Hindlimb muscle (tissue), 1 donor: Measurements from ENCODE around the gene DOCK9. TPM values are rescaled to one million over a fixed set of nuclear protein-coding genes. Genes with fewer than 3 reads are reported as not detected.
"Not testable (repeated sequence)": the region's sequence is repeated elsewhere in the genome, so short reads cannot be mapped to it uniquely, and the experiment has no call there.

Experiments used
- DNase-seq: peaks from one replicate; pipeline ENCODE4 v3.0.0-alpha.2; 2013
- polyA plus RNA-seq: library from polyadenylated mRNA; unstranded; fragments of 120-200 nt; gene quantifications from one replicate; pipeline ENCODE4 v1.2.1, GENCODE V29; 2013; ENCODE audit not compliant: insufficient read length

Gene DOCK9
- polyA plus RNA-seq, 1 donor: 97.1 TPM

- no peak for DNase-seq
Measured at GRCh38 chr13:98819382-98820010, 158.4 kb downstream of the DOCK9 start.

- no peak for DNase-seq
Measured at GRCh38 chr13:98816406-98816805, 161.5 kb downstream of the DOCK9 start.

- no peak for DNase-seq
Measured at GRCh38 chr13:98813993-98814392, 163.9 kb downstream of the DOCK9 start.

- DNase-seq: not testable (repeated sequence)
Measured at GRCh38 chr13:98812186-98812790, 165.6 kb downstream of the DOCK9 start.

GRCh38 chr13:98810746-98811145 lies 167.1 kb downstream of the DOCK9 start:
- DNase-seq: no peak

GRCh38 chr13:98809345-98809777 lies 168.5 kb downstream of the DOCK9 start:
- DNase-seq: no peak

- no peak for DNase-seq
Measured at GRCh38 chr13:98807774-98808173, 170.1 kb downstream of the DOCK9 start.

- no peak for DNase-seq
Measured at GRCh38 chr13:98804336-98804855, 173.5 kb downstream of the DOCK9 start.

GRCh38 chr13:98803921-98804320 lies 173.9 kb downstream of the DOCK9 start:
- no peak for DNase-seq

- no peak for DNase-seq
Measured at GRCh38 chr13:98803111-98803561, 174.7 kb downstream of the DOCK9 start.

- no peak for DNase-seq
Measured at GRCh38 chr13:98802559-98802958, 175.3 kb downstream of the DOCK9 start.

- no peak for DNase-seq
Measured at GRCh38 chr13:98801626-98802418, 176.0 kb downstream of the DOCK9 start.

GRCh38 chr13:98800078-98800477 lies 177.8 kb downstream of the DOCK9 start:
- DNase-seq: no peak

- DNase-seq: peak; percentile 29
Measured at GRCh38 chr13:98798849-98799645, 178.8 kb downstream of the DOCK9 start.

- no peak for DNase-seq
Measured at GRCh38 chr13:98797456-98797855, 180.4 kb downstream of the DOCK9 start.

- no peak for DNase-seq
Measured at GRCh38 chr13:98796798-98797197, 181.1 kb downstream of the DOCK9 start.

- no peak for DNase-seq
Measured at GRCh38 chr13:98796191-98796590, 181.7 kb downstream of the DOCK9 start.

- DNase-seq: no peak
Measured at GRCh38 chr13:98795220-98795619, 182.6 kb downstream of the DOCK9 start.

GRCh38 chr13:98794498-98794897 lies 183.4 kb downstream of the DOCK9 start:
- DNase-seq: no peak

- DNase-seq: no peak
Measured at GRCh38 chr13:98792785-98793495, 184.9 kb downstream of the DOCK9 start.

- no peak for DNase-seq
Measured at GRCh38 chr13:98792321-98792720, 185.5 kb downstream of the DOCK9 start.

GRCh38 chr13:98791611-98792010 lies 186.3 kb downstream of the DOCK9 start:
- no peak for DNase-seq
